HEK293 (cell line): ENCODE measurements around the gene MRPL36.

Experiments
- CTCF ChIA-PET: fragments of 350-600 bp; formaldehyde crosslinking; extraction: SDS; loops from one replicate; lab custom pipeline; 2021; ENCODE audit warnings: antibody characterized with exemption; lab: Yijun Ruan, JAX
- POLR2A ChIA-PET: fragments of 300-600 bp; formaldehyde crosslinking; extraction: SDS; loops from one replicate; lab custom pipeline; 2020; ENCODE audit warnings: antibody characterized with exemption, inconsistent platforms; lab: Yijun Ruan, JAX
- H3K27ac ChIP-seq: fragments of 200-500 bp; sonication (Bioruptor generic); 2 replicates; pipeline ENCODE4 v1.5.1; 2014; ENCODE audit warnings: low read depth, low read length, control low read depth, inconsistent platforms; ENCODE audit errors: extremely low read depth
- H3K36me3 ChIP-seq, 2 experiments: fragments of 200-500 bp in 1 of 2; sonication (Bioruptor generic) in 1 of 2; 1 replicate in 1 of 2; 2 replicates in 1 of 2; pipeline ENCODE4 v1.5.1; 2014 to 2017; ENCODE audit warnings: inconsistent platforms in 2 of 2, low read length in 2 of 2; ENCODE audit not compliant: control insufficient read depth in 2 of 2, insufficient read depth in 1 of 2
- H3K4me1 ChIP-seq: fragments of 200-500 bp; sonication (Bioruptor generic); 2 replicates; pipeline ENCODE4 v1.5.1; 2014; ENCODE audit warnings: mild to moderate bottlenecking, low read length, inconsistent platforms; ENCODE audit not compliant: control insufficient read depth, insufficient read depth
- H3K4me3 ChIP-seq: 2 replicates; pipeline ENCODE4 v1.5.1; 2011; ENCODE audit warnings: low read depth, mild to moderate bottlenecking, control low read depth, low read length, moderate library complexity
- H3K9me3 ChIP-seq: fragments of 200-500 bp; sonication (Bioruptor generic); 2 replicates; pipeline ENCODE4 v1.5.1; 2014; ENCODE audit warnings: low read depth, low read length, inconsistent platforms; ENCODE audit not compliant: control insufficient read depth, insufficient read depth
- EGR2 ChIP-seq: fragments of 450-650 bp; formaldehyde crosslinking; IDR thresholded peaks from 2 replicates; pipeline ENCODE4 v1.5.1; 2016; ENCODE audit warnings: low read depth, missing biosample characterization, missing genetic modification characterization
- KLF16 ChIP-seq: fragments of 450-650 bp; formaldehyde crosslinking; IDR thresholded peaks from 2 replicates; pipeline ENCODE4 v1.5.1; 2017; ENCODE audit warnings: missing biosample characterization, missing genetic modification characterization
- KLF9 ChIP-seq: fragments of 450-650 bp; formaldehyde crosslinking; IDR thresholded peaks from 2 replicates; pipeline ENCODE4 v1.5.1; 2016; ENCODE audit warnings: missing biosample characterization, missing genetic modification characterization, low read depth
- SETDB1 ChIP-seq: IDR thresholded peaks from one replicate; pipeline ENCODE4 v1.6.1; 2017; ENCODE audit warnings: mild to moderate bottlenecking, low read length, moderate library complexity, mixed read lengths; ENCODE audit not compliant: insufficient read length
- YY1 ChIP-seq: fragments of 450-650 bp; formaldehyde crosslinking; IDR thresholded peaks from 2 replicates; pipeline ENCODE4 v1.5.1; 2018; ENCODE audit warnings: missing biosample characterization, missing genetic modification characterization
- ZBTB48 ChIP-seq: fragments of 450-650 bp; formaldehyde crosslinking; IDR thresholded peaks from 2 replicates; pipeline ENCODE4 v1.5.1; 2016; ENCODE audit warnings: missing biosample characterization, missing genetic modification characterization
- ZBTB7A ChIP-seq: fragments of 450-650 bp; formaldehyde crosslinking; IDR thresholded peaks from 2 replicates; pipeline ENCODE4 v1.5.1; 2016; ENCODE audit warnings: low read depth, missing biosample characterization, missing genetic modification characterization
- ZNF112 ChIP-seq: fragments of 450-650 bp; formaldehyde crosslinking; IDR thresholded peaks from 2 replicates; pipeline ENCODE4 v1.5.0; 2017; ENCODE audit warnings: missing biosample characterization, missing genetic modification characterization
- ZNF24 ChIP-seq: fragments of 450-650 bp; formaldehyde crosslinking; IDR thresholded peaks from 2 replicates; pipeline ENCODE4 v1.5.1; 2016; ENCODE audit warnings: missing biosample characterization, missing genetic modification characterization
- ZNF391 ChIP-seq: fragments of 450-650 bp; formaldehyde crosslinking; IDR thresholded peaks from 2 replicates; pipeline ENCODE4 v1.5.1; 2016; ENCODE audit warnings: low read depth, missing biosample characterization, missing genetic modification characterization, borderline replicate concordance
- ZNF501 ChIP-seq: fragments of 450-650 bp; formaldehyde crosslinking; IDR thresholded peaks from 2 replicates; pipeline ENCODE4 v1.5.1; 2016; ENCODE audit warnings: missing biosample characterization, missing genetic modification characterization
- ZNF510 ChIP-seq: fragments of 450-650 bp; formaldehyde crosslinking; IDR thresholded peaks from 2 replicates; pipeline ENCODE4 v1.5.1; 2018; ENCODE audit warnings: mild to moderate bottlenecking, missing genetic modification characterization, missing biosample characterization; ENCODE audit not compliant: insufficient replicate concordance
- ZNF514 ChIP-seq: fragments of 450-650 bp; formaldehyde crosslinking; IDR thresholded peaks from 2 replicates; pipeline ENCODE4 v1.5.1; 2016; ENCODE audit warnings: missing biosample characterization, missing genetic modification characterization
- ZNF544 ChIP-seq: fragments of 450-650 bp; formaldehyde crosslinking; IDR thresholded peaks from 2 replicates; pipeline ENCODE4 v1.5.0; 2017; ENCODE audit warnings: missing biosample characterization, missing genetic modification characterization
- ZNF548 ChIP-seq: fragments of 450-650 bp; formaldehyde crosslinking; IDR thresholded peaks from 2 replicates; pipeline ENCODE4 v1.5.1; 2016; ENCODE audit warnings: missing biosample characterization, missing genetic modification characterization
- ZNF555 ChIP-seq: fragments of 450-650 bp; formaldehyde crosslinking; conservative IDR thresholded peaks from 2 replicates; pipeline ENCODE4 v1.5.1; 2017; ENCODE audit warnings: missing biosample characterization, mild to moderate bottlenecking, missing genetic modification characterization, inconsistent platforms
- ZNF600 ChIP-seq: fragments of 450-650 bp; formaldehyde crosslinking; IDR thresholded peaks from 2 replicates; pipeline ENCODE4 v1.5.1; 2016; ENCODE audit warnings: missing biosample characterization, missing genetic modification characterization
- ZNF658 ChIP-seq: fragments of 450-650 bp; formaldehyde crosslinking; IDR thresholded peaks from 2 replicates; pipeline ENCODE4; 2016; ENCODE audit warnings: missing biosample characterization, missing genetic modification characterization
- ZNF660 ChIP-seq: fragments of 450-650 bp; IDR thresholded peaks from 2 replicates; pipeline ENCODE4 v1.5.1; 2018; ENCODE audit warnings: missing biosample characterization, mild to moderate bottlenecking, missing genetic modification characterization
- ZNF707 ChIP-seq: fragments of 450-650 bp; formaldehyde crosslinking; IDR thresholded peaks from 2 replicates; pipeline ENCODE4 v1.5.1; 2016; ENCODE audit warnings: missing biosample characterization, missing genetic modification characterization
- TF ChIP-seq, protein P1 (sequence below): fragments of 450-650 bp; formaldehyde crosslinking; IDR thresholded peaks from 2 replicates; pipeline ENCODE4 v1.5.1; 2017; ENCODE audit warnings: missing biosample characterization, missing genetic modification characterization
- TF ChIP-seq, protein P2 (sequence below): fragments of 450-650 bp; formaldehyde crosslinking; IDR thresholded peaks from 2 replicates; pipeline ENCODE4; 2016; ENCODE audit warnings: missing biosample characterization, missing genetic modification characterization
- TF ChIP-seq, protein P3 (sequence below): fragments of 450-650 bp; formaldehyde crosslinking; IDR thresholded peaks from 2 replicates; pipeline ENCODE4 v1.5.1; 2016; ENCODE audit warnings: missing biosample characterization, missing genetic modification characterization
- TF ChIP-seq, protein P4 (sequence below): IDR thresholded peaks from 2 replicates; pipeline ENCODE4 v1.6.1; 2011; ENCODE audit warnings: mild to moderate bottlenecking, low read depth, low read length, borderline replicate concordance

The MRPL36 gene

DNA sequence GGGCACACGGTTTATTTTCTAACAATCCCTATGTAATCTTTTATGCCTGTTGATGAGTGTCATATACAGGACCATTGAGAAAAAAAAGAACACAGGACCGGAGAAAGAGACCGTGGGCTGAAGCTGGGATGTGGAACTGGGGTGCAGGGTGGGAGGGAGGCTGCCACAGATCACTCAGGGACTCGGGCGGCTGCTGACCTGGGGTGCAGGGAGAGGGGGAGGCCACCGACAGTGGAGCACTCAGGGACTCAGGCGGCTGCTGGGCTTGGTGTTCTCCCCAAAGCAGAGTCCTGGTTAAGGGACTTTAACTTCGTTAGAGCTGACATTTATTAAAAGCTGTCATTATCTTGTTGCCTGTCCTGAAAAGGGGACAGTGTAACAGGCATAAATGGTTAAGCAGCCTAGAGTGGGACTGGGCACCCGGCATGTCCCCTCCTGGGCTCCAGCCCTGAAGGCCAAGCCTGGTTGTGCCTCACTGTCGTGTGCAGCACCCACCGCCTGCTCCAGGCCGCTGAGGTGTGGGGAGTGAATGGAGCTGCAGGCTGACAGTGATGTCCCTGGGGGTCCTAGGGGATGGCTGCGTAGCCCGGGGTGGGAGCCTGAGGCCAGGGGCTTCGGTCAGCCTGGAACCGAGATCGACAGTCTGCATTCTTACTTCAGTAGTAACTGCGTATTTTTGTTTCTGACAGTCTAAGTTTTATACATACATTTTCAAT lies 15.6 kb upstream of the MRPL36 start:
- H3K36me3 ChIP-seq, result peaks cover 51 to 98% of the 10 kb centered on the region in 2 experiments

DNA sequence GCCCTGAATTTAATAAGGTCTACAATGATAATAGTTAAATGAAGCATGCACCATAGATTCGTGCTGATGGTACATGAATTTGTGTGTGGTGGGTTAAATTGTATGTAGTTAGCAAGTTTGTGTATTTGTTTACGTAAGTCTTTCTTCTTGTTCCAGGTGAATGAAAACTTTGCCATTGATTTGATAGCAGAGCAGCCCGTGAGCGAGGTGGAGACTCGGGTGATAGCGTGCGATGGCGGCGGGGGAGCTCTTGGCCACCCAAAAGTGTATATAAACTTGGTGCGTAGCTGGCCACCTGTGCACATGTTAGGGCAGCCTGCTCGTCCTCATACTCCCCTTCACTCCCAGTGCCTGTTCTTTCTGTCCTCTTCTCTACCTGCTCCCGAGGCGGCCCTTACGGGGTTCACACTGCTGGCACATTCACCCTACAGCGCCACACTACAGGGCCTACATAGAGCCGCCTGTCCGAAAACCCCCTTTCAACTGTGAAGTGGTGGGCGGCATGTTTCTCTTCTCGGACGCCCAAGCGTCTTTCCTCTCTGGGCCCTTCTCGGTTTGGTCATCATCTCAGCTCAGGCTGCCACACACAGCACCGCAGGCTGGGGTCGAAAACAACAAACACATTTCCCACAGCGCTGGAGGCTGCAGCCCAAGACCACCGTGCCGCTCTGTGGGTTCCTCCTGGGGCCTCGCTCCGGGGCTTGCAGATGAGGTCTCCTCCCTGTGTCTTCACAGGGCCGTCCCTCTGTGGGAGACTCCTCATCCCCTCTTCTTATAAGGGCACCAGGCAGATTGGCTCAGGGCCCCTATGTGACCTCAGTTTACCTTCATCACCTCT lies 14.8 kb upstream of the MRPL36 start:
- TF ChIP-seq ZNF514, result no peak
- TF ChIP-seq YY1 (tag by site-specific recombination), result no peak
- TF ChIP-seq ZNF510 (tag by site-specific recombination), result no peak
- no peak for TF ChIP-seq ZNF555 (tag by site-specific recombination)
- TF ChIP-seq KLF16 (tag by site-specific recombination), result no peak
- no peak for TF ChIP-seq ZNF501 (tag by site-specific recombination)
- TF ChIP-seq ZNF24 (tag by site-specific recombination), result no peak
- no peak for TF ChIP-seq ZBTB48 (tag by site-specific recombination)
- TF ChIP-seq EGR2 (tag by site-specific recombination), result no peak
- TF ChIP-seq ZNF658, result no peak
- TF ChIP-seq, protein P1, sequence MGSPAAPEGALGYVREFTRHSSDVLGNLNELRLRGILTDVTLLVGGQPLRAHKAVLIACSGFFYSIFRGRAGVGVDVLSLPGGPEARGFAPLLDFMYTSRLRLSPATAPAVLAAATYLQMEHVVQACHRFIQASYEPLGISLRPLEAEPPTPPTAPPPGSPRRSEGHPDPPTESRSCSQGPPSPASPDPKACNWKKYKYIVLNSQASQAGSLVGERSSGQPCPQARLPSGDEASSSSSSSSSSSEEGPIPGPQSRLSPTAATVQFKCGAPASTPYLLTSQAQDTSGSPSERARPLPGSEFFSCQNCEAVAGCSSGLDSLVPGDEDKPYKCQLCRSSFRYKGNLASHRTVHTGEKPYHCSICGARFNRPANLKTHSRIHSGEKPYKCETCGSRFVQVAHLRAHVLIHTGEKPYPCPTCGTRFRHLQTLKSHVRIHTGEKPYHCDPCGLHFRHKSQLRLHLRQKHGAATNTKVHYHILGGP (tag by site-specific recombination), result no peak
- no peak for TF ChIP-seq ZNF660 (tag by site-specific recombination)
- TF ChIP-seq, protein P2, sequence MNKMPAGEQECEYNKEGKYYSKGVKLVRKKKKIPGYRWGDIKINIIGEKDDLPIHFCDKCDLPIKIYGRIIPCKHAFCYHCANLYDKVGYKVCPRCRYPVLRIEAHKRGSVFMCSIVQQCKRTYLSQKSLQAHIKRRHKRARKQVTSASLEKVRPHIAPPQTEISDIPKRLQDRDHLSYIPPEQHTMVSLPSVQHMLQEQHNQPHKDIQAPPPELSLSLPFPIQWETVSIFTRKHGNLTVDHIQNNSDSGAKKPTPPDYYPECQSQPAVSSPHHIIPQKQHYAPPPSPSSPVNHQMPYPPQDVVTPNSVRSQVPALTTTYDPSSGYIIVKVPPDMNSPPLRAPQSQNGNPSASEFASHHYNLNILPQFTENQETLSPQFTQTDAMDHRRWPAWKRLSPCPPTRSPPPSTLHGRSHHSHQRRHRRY (tag by site-specific recombination), result no peak
- TF ChIP-seq SETDB1, result no peak
- no peaks in the 10 kb centered on the region for H3K4me1 ChIP-seq
- no peak overlapping the region for H3K4me3 ChIP-seq
- CTCF ChIA-PET, result interaction anchor here (0.7 kb wide), 1 partner anchor 355 kb away, joined by 3 read pairs; no protein-coding TSS in a partner anchor
- POLR2A ChIA-PET, result no interaction called here
- no peak overlapping the region for H3K27ac ChIP-seq
- H3K9me3 ChIP-seq, result no peaks in the 10 kb centered on the region
- peaks cover 45 to 98% of the 10 kb centered on the region in 2 experiments for H3K36me3 ChIP-seq

More for the DNA sequence above, 15.6 kb upstream of the MRPL36 start:
- Histone ChIP-seq H3K4me1 (no peaks in the 10 kb centered on the region), H3K4me3 (no peak overlapping the region)
- CTCF ChIA-PET, result interaction anchor here (0.7 kb wide), 1 partner anchor 354 kb away, joined by 3 read pairs; no protein-coding TSS in a partner anchor
- no peak for TF ChIP-seq ZNF600
- TF ChIP-seq ZNF112 (tag by site-specific recombination), result no peak
- TF ChIP-seq ZBTB7A (tag by site-specific recombination), result no peak
- TF ChIP-seq ZNF391, result no peak
- TF ChIP-seq ZNF548, result no peak
- no peak for TF ChIP-seq KLF9
- TF ChIP-seq, protein P3, sequence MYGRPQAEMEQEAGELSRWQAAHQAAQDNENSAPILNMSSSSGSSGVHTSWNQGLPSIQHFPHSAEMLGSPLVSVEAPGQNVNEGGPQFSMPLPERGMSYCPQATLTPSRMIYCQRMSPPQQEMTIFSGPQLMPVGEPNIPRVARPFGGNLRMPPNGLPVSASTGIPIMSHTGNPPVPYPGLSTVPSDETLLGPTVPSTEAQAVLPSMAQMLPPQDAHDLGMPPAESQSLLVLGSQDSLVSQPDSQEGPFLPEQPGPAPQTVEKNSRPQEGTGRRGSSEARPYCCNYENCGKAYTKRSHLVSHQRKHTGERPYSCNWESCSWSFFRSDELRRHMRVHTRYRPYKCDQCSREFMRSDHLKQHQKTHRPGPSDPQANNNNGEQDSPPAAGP, result no peak
- no peak for TF ChIP-seq ZNF707 (tag by site-specific recombination)
- no peak for TF ChIP-seq ZNF544
- TF ChIP-seq, protein P4, sequence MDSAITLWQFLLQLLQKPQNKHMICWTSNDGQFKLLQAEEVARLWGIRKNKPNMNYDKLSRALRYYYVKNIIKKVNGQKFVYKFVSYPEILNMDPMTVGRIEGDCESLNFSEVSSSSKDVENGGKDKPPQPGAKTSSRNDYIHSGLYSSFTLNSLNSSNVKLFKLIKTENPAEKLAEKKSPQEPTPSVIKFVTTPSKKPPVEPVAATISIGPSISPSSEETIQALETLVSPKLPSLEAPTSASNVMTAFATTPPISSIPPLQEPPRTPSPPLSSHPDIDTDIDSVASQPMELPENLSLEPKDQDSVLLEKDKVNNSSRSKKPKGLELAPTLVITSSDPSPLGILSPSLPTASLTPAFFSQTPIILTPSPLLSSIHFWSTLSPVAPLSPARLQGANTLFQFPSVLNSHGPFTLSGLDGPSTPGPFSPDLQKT, result no peak
- TF ChIP-seq, all 188 proteins: peak for 0
- POLR2A ChIA-PET, result no interaction called here
- Histone ChIP-seq H3K27ac (no peak overlapping the region), H3K9me3 (no peaks in the 10 kb centered on the region)
